ENCODE data around the gene PLA2G15.
A peak's percentile ranks its signal among the peaks of the same experiment; 100 is the strongest.

Gene PLA2G15

GRCh38 chr16:68244903-68245853 lies at the start of gene PLA2G15:
PLA2G15 (plus strand) TSS chr16:68245373; CDS start chr16:68245427, 54 bp downstream.
- peak; percentile 51 for DNase-seq

GRCh38 chr16:68197250-68197649 lies 47.9 kb upstream of the PLA2G15 start:
- no peak for DNase-seq

GRCh38 chr16:68200088-68200783 lies 44.9 kb upstream of the PLA2G15 start:
- DNase-seq, result no peak

- DNase-seq, result no peak
Observed at GRCh38 chr16:68202091-68202519, 43.1 kb upstream of the PLA2G15 start.

GRCh38 chr16:68206245-68206644 lies 38.9 kb upstream of the PLA2G15 start:
- no peak for DNase-seq

GRCh38 chr16:68214726-68215125 lies 30.4 kb upstream of the PLA2G15 start:
- DNase-seq, result no peak

- no peak for DNase-seq
Observed at GRCh38 chr16:68215302-68215701, 29.9 kb upstream of the PLA2G15 start.

- DNase-seq, result no peak
Observed at GRCh38 chr16:68216240-68216639, 28.9 kb upstream of the PLA2G15 start.

GRCh38 chr16:68217506-68217905 lies 27.7 kb upstream of the PLA2G15 start:
- no peak for DNase-seq

- no peak for DNase-seq
Observed at GRCh38 chr16:68219725-68220351, 25.3 kb upstream of the PLA2G15 start.

- no peak for DNase-seq
Observed at GRCh38 chr16:68223072-68223471, 22.1 kb upstream of the PLA2G15 start.

GRCh38 chr16:68226116-68226515 lies 19.1 kb upstream of the PLA2G15 start:
- no peak for DNase-seq

- no peak for DNase-seq
Observed at GRCh38 chr16:68227183-68227793, 17.9 kb upstream of the PLA2G15 start.

- DNase-seq, result no peak
Observed at GRCh38 chr16:68227850-68228553, 17.2 kb upstream of the PLA2G15 start.

- no peak for DNase-seq
Observed at GRCh38 chr16:68228652-68229051, 16.5 kb upstream of the PLA2G15 start.

GRCh38 chr16:68229431-68230175 lies 15.6 kb upstream of the PLA2G15 start:
- DNase-seq, result peak; percentile 12

- no peak for DNase-seq
Observed at GRCh38 chr16:68230176-68230571, 15.0 kb upstream of the PLA2G15 start.

GRCh38 chr16:68230956-68231355 lies 14.2 kb upstream of the PLA2G15 start:
- no peak for DNase-seq

GRCh38 chr16:68231384-68232136 lies 13.6 kb upstream of the PLA2G15 start:
- no peak for DNase-seq

- no peak for DNase-seq
Observed at GRCh38 chr16:68232335-68232734, 12.8 kb upstream of the PLA2G15 start.
